ENCODE data around the gene TCEA3. TPM values are rescaled to one million over a fixed set of nuclear protein-coding genes. Genes with fewer than 3 reads are reported as not detected.

Gene TCEA3
- total RNA-seq, 1 donor from 2014 or later, result 8.8 TPM

- Mint-ChIP-seq H3K27me3 (no peaks in the 10 kb centered on the region), H3K4me1 (ENCODE audit: unreplicated experiment) (peaks cover 20% of the 10 kb centered on the region), H3K9me3 (no peaks in the 10 kb centered on the region), H3K36me3 (peaks cover 3% of the 10 kb centered on the region), H3K4me3 (no peak overlapping the region), H3K27ac (no peak overlapping the region)
- no peak for DNase-seq (ENCODE audit: extremely low spot score, unreplicated experiment)
- TF ChIP-seq CTCF (conservative IDR thresholded peaks at IDR 0.05), result no peak
Measured at GRCh38 chr1:23402286-23403037, 22.1 kb downstream of the TCEA3 start.

GRCh38 chr1:23401313-23401712 is 23.2 kb downstream of the TCEA3 start:
- no peak for TF ChIP-seq CTCF (conservative IDR thresholded peaks at IDR 0.05)
- Mint-ChIP-seq H3K4me3 (no peak overlapping the region), H3K27ac (no peak overlapping the region), H3K4me1 (ENCODE audit: unreplicated experiment) (peaks cover 20% of the 10 kb centered on the region), H3K36me3 (peaks cover 3% of the 10 kb centered on the region), H3K27me3 (no peaks in the 10 kb centered on the region), H3K9me3 (no peaks in the 10 kb centered on the region)
- no peak for DNase-seq (ENCODE audit: extremely low spot score, unreplicated experiment)

- Mint-ChIP-seq H3K9me3 (no peaks in the 10 kb centered on the region), H3K36me3 (peaks cover 3% of the 10 kb centered on the region), H3K4me3 (no peak overlapping the region), H3K27ac (no peak overlapping the region), H3K27me3 (no peaks in the 10 kb centered on the region), H3K4me1 (ENCODE audit: unreplicated experiment) (peaks cover 20% of the 10 kb centered on the region)
- DNase-seq (ENCODE audit: extremely low spot score, unreplicated experiment), result no peak
- no peak for TF ChIP-seq CTCF (conservative IDR thresholded peaks at IDR 0.05)
Measured at GRCh38 chr1:23400324-23401114, 24.0 kb downstream of the TCEA3 start.

GRCh38 chr1:23399229-23399628 is 25.3 kb downstream of the TCEA3 start:
- no peak for TF ChIP-seq CTCF (conservative IDR thresholded peaks at IDR 0.05)
- Mint-ChIP-seq H3K9me3 (no peaks in the 10 kb centered on the region), H3K36me3 (peaks cover 9% of the 10 kb centered on the region), H3K27me3 (no peaks in the 10 kb centered on the region), H3K27ac (no peak overlapping the region), H3K4me1 (ENCODE audit: unreplicated experiment) (peaks cover 31% of the 10 kb centered on the region), H3K4me3 (no peak overlapping the region)
- no peak for DNase-seq (ENCODE audit: extremely low spot score, unreplicated experiment)

- Mint-ChIP-seq H3K9me3 (no peaks in the 10 kb centered on the region), H3K36me3 (peaks cover 9% of the 10 kb centered on the region), H3K4me1 (ENCODE audit: unreplicated experiment) (peaks cover 23% of the 10 kb centered on the region), H3K27ac (no peak overlapping the region), H3K4me3 (no peak overlapping the region), H3K27me3 (no peaks in the 10 kb centered on the region)
- DNase-seq (ENCODE audit: extremely low spot score, unreplicated experiment), result no peak
- TF ChIP-seq CTCF (conservative IDR thresholded peaks at IDR 0.05), result no peak
Measured at GRCh38 chr1:23397908-23398307, 26.6 kb downstream of the TCEA3 start.
